Measurements from ENCODE around the gene VSIG10L2.

GRCh38 chr11:125935056-125935455, 10.8 kb upstream of the VSIG10L2 start:
- TF ChIP-seq CHD4 (IDR thresholded peaks at IDR 0.05; ENCODE audit: borderline replicate concordance) = no peak
- TF ChIP-seq POLR2A (IDR thresholded peaks at IDR 0.05; ENCODE audit: low read length) = no peak
- TF ChIP-seq RAD21 (conservative IDR thresholded peaks at IDR 0.05 in 1 of 2, IDR thresholded peaks at IDR 0.05 in 1 of 2) = no peak
- no peak for TF ChIP-seq ESRRA (IDR thresholded peaks at IDR 0.05; ENCODE audit: borderline replicate concordance, low read length)
- TF ChIP-seq, protein P1, sequence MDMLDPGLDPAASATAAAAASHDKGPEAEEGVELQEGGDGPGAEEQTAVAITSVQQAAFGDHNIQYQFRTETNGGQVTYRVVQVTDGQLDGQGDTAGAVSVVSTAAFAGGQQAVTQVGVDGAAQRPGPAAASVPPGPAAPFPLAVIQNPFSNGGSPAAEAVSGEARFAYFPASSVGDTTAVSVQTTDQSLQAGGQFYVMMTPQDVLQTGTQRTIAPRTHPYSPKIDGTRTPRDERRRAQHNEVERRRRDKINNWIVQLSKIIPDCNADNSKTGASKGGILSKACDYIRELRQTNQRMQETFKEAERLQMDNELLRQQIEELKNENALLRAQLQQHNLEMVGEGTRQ (IDR thresholded peaks at IDR 0.05) = no peak
- TF ChIP-seq NFE2L2 (conservative IDR thresholded peaks at IDR 0.05; ENCODE audit: low read length) = no peak
- no peak for TF ChIP-seq MAZ (IDR thresholded peaks at IDR 0.05; ENCODE audit: borderline replicate concordance, low read depth, low read length)
- no peak for TF ChIP-seq JUN (IDR thresholded peaks at IDR 0.05)
- TF ChIP-seq RFX5 (IDR thresholded peaks at IDR 0.05) = no peak
- TF ChIP-seq CHD2 (IDR thresholded peaks at IDR 0.05; ENCODE audit: low read length, partially characterized antibody) = no peak
- TF ChIP-seq HMGXB4 (CRISPR knock-in tag; IDR thresholded peaks at IDR 0.05; ENCODE audit: borderline replicate concordance) = no peak
